HCT116 (cell line): ENCODE results near the gene EHD1. TPM values are rescaled to one million over a fixed set of nuclear protein-coding genes. Genes with fewer than 3 reads are reported as not detected.

Experiments used
- ATAC-seq: fragments of 200-7000 bp; cut with Tn5 transposase; 2 replicates; pipeline ENCODE4 v1.9.1; 2020; ENCODE audit warnings: mild to moderate bottlenecking, moderate library complexity
- BruUV-seq: library from RNA; stranded (reverse); fragments of 400-500 nt; replicated peaks from 2 replicates; lab custom pipeline; 2021; lab: Mats Ljungman, UMichigan
- CTCF ChIA-PET: fragments of 300-600 bp; sonication (Branson Sonifier 250); formaldehyde crosslinking; loops from one replicate; lab custom pipeline; 2021; ENCODE audit warnings: antibody characterized with exemption; lab: Charles Lee
- POLR2A ChIA-PET: fragments of 300-600, 350-600 bp; sonication (Branson Sonifier 250); formaldehyde crosslinking; loops from one replicate; lab custom pipeline; 2021; ENCODE audit warnings: antibody characterized with exemption; lab: Charles Lee
- RAD21 ChIA-PET, 2 experiments: fragments of 300-600 bp; sonication (Branson Sonifier 250); formaldehyde crosslinking; loops; one replicate each; lab custom pipeline; 2023; ENCODE audit warnings: low total read pairs in 2 of 2; ENCODE audit not compliant: uncharacterized antibody in 2 of 2, unreplicated experiment in 2 of 2, low non-redundant PET in 1 of 2; lab: Charles Lee
- DNase-seq: peaks from one replicate; pipeline ENCODE4 v3.0.0-alpha.2; 2010; ENCODE audit warnings: low read depth, low spot score
- H2AFZ ChIP-seq: fragments of 200-600 bp; shearing (Covaris generic), sonication (generic); 2 replicates; pipeline ENCODE4 v1.6.1; 2017; ENCODE audit warnings: low read depth, mixed run types, mixed read lengths, antibody characterized with exemption, low read length; ENCODE audit not compliant: poor library complexity, severe bottlenecking
- H3K27ac ChIP-seq: 2 replicates; pipeline ENCODE4 v1.5.1; 2012; ENCODE audit warnings: low read depth, low read length
- H3K27me3 ChIP-seq: fragments of 200-600 bp; sonication (generic); 2 replicates; pipeline ENCODE4 v1.6.1; 2016; ENCODE audit warnings: mixed run types, low read length, mixed read lengths; ENCODE audit not compliant: insufficient read depth
- H3K36me3 ChIP-seq, 2 experiments: fragments of 200-500 bp in 1 of 2; fragments of 200-600 bp in 1 of 2; sonication (Bioruptor generic) in 1 of 2; sonication (generic) in 1 of 2; 2 replicates each; pipeline versions ENCODE4 v1.5.1 to v1.6.1; 2014 to 2016; ENCODE audit warnings: low read length in 2 of 2, inconsistent platforms in 1 of 2, mixed read lengths in 1 of 2, mixed run types in 1 of 2; ENCODE audit not compliant: insufficient read depth in 2 of 2, control insufficient read depth in 1 of 2
- H3K4me1 ChIP-seq, 2 experiments: fragments of 200-600 bp in 1 of 2; sonication (generic) in 1 of 2; 2 replicates each; pipeline versions ENCODE4 v1.5.1 to v1.6.1; 2012 to 2017; ENCODE audit warnings: low read length in 2 of 2, inconsistent platforms in 1 of 2, mild to moderate bottlenecking in 1 of 2, mixed read lengths in 1 of 2, mixed run types in 1 of 2, moderate library complexity in 1 of 2; ENCODE audit not compliant: insufficient read depth in 2 of 2, control insufficient read depth in 1 of 2
- H3K4me2 ChIP-seq: fragments of 200-600 bp; sonication (generic); 2 replicates; pipeline ENCODE4 v1.6.1; 2017; ENCODE audit warnings: mixed run types, low read length, mixed read lengths
- H3K4me3 ChIP-seq, 2 experiments: fragments of 200-600 bp in 1 of 2; sonication (generic) in 1 of 2; replicated peaks in 1 of 2; 2 replicates each; pipeline ENCODE4 v1.5.1; 2011 to 2016; ENCODE audit warnings: low read length in 2 of 2, control low read depth in 1 of 2, low read depth in 1 of 2, mild to moderate bottlenecking in 1 of 2, mixed read lengths in 1 of 2, mixed run types in 1 of 2
- H3K79me2 ChIP-seq: fragments of 200-600 bp; sonication (generic); 2 replicates; pipeline ENCODE4 v1.6.1; 2017; ENCODE audit warnings: mild to moderate bottlenecking, mixed run types, low read length, moderate library complexity, mixed read lengths; ENCODE audit not compliant: insufficient read depth
- H3K9ac ChIP-seq: fragments of 200-600 bp; sonication (generic); 2 replicates; pipeline ENCODE4 v1.6.1; 2016; ENCODE audit warnings: low read length, mixed read lengths
- H3K9me2 ChIP-seq: fragments of 200-600 bp; sonication (generic), shearing (Covaris generic); 2 replicates; pipeline ENCODE4 v1.6.1; 2017; ENCODE audit warnings: mixed run types, mild to moderate bottlenecking, moderate library complexity; ENCODE audit not compliant: insufficient read depth
- H3K9me3 ChIP-seq, 2 experiments: fragments of 200-500 bp in 1 of 2; fragments of 200-600 bp in 1 of 2; sonication (Bioruptor generic) in 1 of 2; sonication (generic) in 1 of 2; 2 replicates each; pipeline ENCODE4 v1.6.1; 2014 to 2017; ENCODE audit warnings: low read length in 2 of 2, mixed read lengths in 2 of 2, inconsistent platforms in 1 of 2, low read depth in 1 of 2, mild to moderate bottlenecking in 1 of 2, mixed run types in 1 of 2, moderate library complexity in 1 of 2; ENCODE audit not compliant: control insufficient read depth in 1 of 2, insufficient read depth in 1 of 2
- H4K20me1 ChIP-seq: fragments of 200-600 bp; sonication (generic), shearing (Covaris generic); 2 replicates; pipeline ENCODE4 v1.6.1; 2017; ENCODE audit warnings: mixed run types, mild to moderate bottlenecking, moderate library complexity; ENCODE audit not compliant: insufficient read depth
- ATF3 ChIP-seq: IDR thresholded peaks from 2 replicates; pipeline ENCODE4 v1.6.1; 2012
- CBX3 ChIP-seq: IDR thresholded peaks from 2 replicates; pipeline ENCODE4 v1.6.1; 2012; ENCODE audit warnings: low read depth
- CEBPB ChIP-seq: IDR thresholded peaks from 2 replicates; pipeline ENCODE4 v1.6.1; 2012; ENCODE audit warnings: low read depth
- CTCF ChIP-seq, 3 experiments: fragments of 200-600 bp in 1 of 3; sonication (generic) in 1 of 3; IDR thresholded peaks in 2 of 3; conservative IDR thresholded peaks in 1 of 3; 2 replicates each; pipeline ENCODE4 v1.5.1; 2012 to 2017; ENCODE audit warnings: low read depth in 2 of 3, low read length in 2 of 3, antibody characterized with exemption in 1 of 3, borderline replicate concordance in 1 of 3, control low read depth in 1 of 3, mild to moderate bottlenecking in 1 of 3, mixed read lengths in 1 of 3, mixed run types in 1 of 3, moderate library complexity in 1 of 3; ENCODE audit not compliant: insufficient read depth in 1 of 3
- EGR1 ChIP-seq: IDR thresholded peaks from 2 replicates; pipeline ENCODE4 v1.6.1; 2012; ENCODE audit warnings: low read depth
- ELF1 ChIP-seq: IDR thresholded peaks from 2 replicates; pipeline ENCODE4 v1.6.1; 2012; ENCODE audit warnings: low read depth, borderline replicate concordance
- EZH2phosphoT487 ChIP-seq: fragments of 200-600 bp; IDR thresholded peaks from 2 replicates; pipeline ENCODE4 v1.6.1; 2018; ENCODE audit warnings: antibody characterized with exemption, borderline replicate concordance
- FOSL1 ChIP-seq: IDR thresholded peaks from 2 replicates; pipeline ENCODE4 v1.6.1; 2012; ENCODE audit warnings: low read depth
- JUND ChIP-seq: IDR thresholded peaks from 2 replicates; pipeline ENCODE4 v1.6.1; 2012
- MAX ChIP-seq: IDR thresholded peaks from 2 replicates; pipeline ENCODE4 v1.6.1; 2012
- POLR2A ChIP-seq: IDR thresholded peaks from 2 replicates; pipeline ENCODE4 v1.7.0; 2011; ENCODE audit warnings: borderline replicate concordance; ENCODE audit not compliant: insufficient read depth, insufficient read length; ENCODE audit errors: extremely low read depth
- POLR2AphosphoS5 ChIP-seq: IDR thresholded peaks from 2 replicates; pipeline ENCODE4 v1.6.1; 2011; ENCODE audit warnings: mild to moderate bottlenecking, low read depth, low read length, moderate library complexity
- RAD21 ChIP-seq: IDR thresholded peaks from 2 replicates; pipeline ENCODE4 v1.6.1; 2012; ENCODE audit warnings: low read depth, mild to moderate bottlenecking
- REST ChIP-seq: IDR thresholded peaks from 2 replicates; pipeline ENCODE4 v1.6.1; 2012; ENCODE audit warnings: low read depth
- SP1 ChIP-seq: IDR thresholded peaks from 2 replicates; pipeline ENCODE4 v1.6.1; 2012; ENCODE audit warnings: low read depth
- TCF7L2 ChIP-seq: IDR thresholded peaks from 2 replicates; pipeline ENCODE4 v1.7.0; 2011; ENCODE audit warnings: borderline replicate concordance, inconsistent platforms; ENCODE audit not compliant: insufficient read depth, insufficient read length; ENCODE audit errors: extremely low read depth
- ZFX ChIP-seq: fragments of 450-650 bp; IDR thresholded peaks from 2 replicates; pipeline ENCODE4 v1.6.1; 2017
- intact Hi-C: fragments of 100-400 bp; cut with micrococcal nuclease; formaldehyde crosslinking; loops from 2 replicates; pipeline ENCODE4 v1.10.0; 2022
- total RNA-seq: library from RNA; stranded (reverse); gene quantifications from one replicate; pipeline ENCODE4 v1.2.1, GENCODE V29; 2021; ENCODE audit not compliant: unreplicated experiment

EHD1 gene
- total RNA-seq, 1 experiment from 2014 or later, result 48.1 TPM

- TF ChIP-seq CTCF (IDR thresholded peaks at IDR 0.05 in 2 of 3, conservative IDR thresholded peaks at IDR 0.05 in 1 of 3; ENCODE audit: borderline replicate concordance in 1 of 3, insufficient read depth in 1 of 3, low read depth in 2 of 3, low read length in 2 of 3) (peak; percentile 34 to 52 (median 36); a peak in 5 of 6 replicates), ELF1 (no peak), FOSL1 (no peak), CBX3 (no peak), POLR2A (peak; percentile 89), JUND (no peak), POLR2AphosphoS5 (peak; percentile 98)
Observed at GRCh38 chr11:64878494-64879243, at the start of gene EHD1 (continued).

- POLR2A ChIA-PET, result no interaction called here
- Histone ChIP-seq H2AFZ (no peak overlapping the region), H3K27me3 (no peaks in the 10 kb centered on the region), H3K9me3 (no peaks in the 10 kb centered on the region), H3K79me2 (no peaks in the 10 kb centered on the region), H3K9ac (no peak overlapping the region), H3K4me3 (no peak overlapping the region), H3K4me1 (peaks cover 4 to 18% of the 10 kb centered on the region in 2 experiments), H3K27ac (no peak overlapping the region), H3K9me2 (no peaks in the 10 kb centered on the region), H3K4me2 (no peak overlapping the region)
- no peak for DNase-seq
- CTCF ChIA-PET, result no interaction called here
- intact Hi-C loops, result no loop called here
- RAD21 ChIA-PET, result no interaction called here
- no peak for ATAC-seq
- TF ChIP-seq JUND (no peak), ATF3 (no peak), CEBPB (no peak), SP1 (no peak), REST (no peak), RAD21 (no peak), POLR2A (no peak), EZH2phosphoT487 (no peak), ELF1 (no peak), TCF7L2 (no peak), MAX (no peak), EGR1 (no peak), ZFX (no peak), POLR2AphosphoS5 (no peak), FOSL1 (no peak)
- TF ChIP-seq, all 23 proteins: peak for 0
- Histone ChIP-seq H3K36me3 (peaks cover 0 to 3% of the 10 kb centered on the region in 2 experiments; a peak in 1 of 4 replicates), H4K20me1 (no peaks in the 10 kb centered on the region)
- BruUV-seq, result no TSS peak
Observed at GRCh38 chr11:64926689-64927088, 48.3 kb upstream of the EHD1 start.
